K562 (cell line): ENCODE measurements around the gene TMEM273. TPM values are rescaled to one million over a fixed set of nuclear protein-coding genes. Genes with fewer than 3 reads are reported as not detected.

Experiments
- CREB3L1 ChIP-seq: fragments of 450-650 bp; IDR thresholded peaks from 2 replicates; pipeline ENCODE4 v1.6.1; 2014; ENCODE audit warnings: low read depth, mild to moderate bottlenecking, moderate library complexity, borderline replicate concordance
- EHMT2 ChIP-seq: fragments of 450-650 bp; IDR thresholded peaks from 2 replicates; pipeline ENCODE4 v1.6.1; 2018; ENCODE audit warnings: antibody characterized with exemption
- HEY1 ChIP-seq: fragments of 250-450 bp; sonication (Bioruptor Pico); IDR thresholded peaks from 2 replicates; pipeline ENCODE4 v1.5.0; 2020; ENCODE audit warnings: mild to moderate bottlenecking, moderate library complexity, borderline replicate concordance
- JUN ChIP-seq, 2 experiments: sonication (generic) in 1 of 2; formaldehyde crosslinking in 1 of 2; IDR thresholded peaks; 2 replicates each; pipeline versions ENCODE4 v1.6.1 to v1.8.0; 2012 to 2022; ENCODE audit warnings: borderline replicate concordance in 2 of 2, mild to moderate bottlenecking in 2 of 2, improper control_type of control experiment in 1 of 2, low read depth in 1 of 2, low read length in 1 of 2, missing genetic modification reagents in 1 of 2
- JUND ChIP-seq, 2 experiments: IDR thresholded peaks; 2 replicates in 1 of 2; 3 replicates in 1 of 2; pipeline ENCODE4 v1.6.1; 2011; ENCODE audit warnings: borderline replicate concordance in 2 of 2, low read depth in 2 of 2, low read length in 2 of 2, improper control_type of control experiment in 1 of 2, missing biosample characterization in 1 of 2, missing genetic modification characterization in 1 of 2, missing genetic modification reagents in 1 of 2
- L3MBTL2 ChIP-seq: fragments of 450-650 bp; IDR thresholded peaks from 2 replicates; pipeline ENCODE4 v1.6.1; 2016; ENCODE audit warnings: mild to moderate bottlenecking, moderate library complexity
- MLLT1 ChIP-seq, 2 experiments: fragments of 450-650 bp; IDR thresholded peaks; 2 replicates each; pipeline ENCODE4 v1.6.1; 2016
- TSHZ1 ChIP-seq: fragments of 250-450 bp; sonication (Bioruptor Pico); IDR thresholded peaks from 2 replicates; pipeline ENCODE4 v1.4.0; 2020; ENCODE audit warnings: mild to moderate bottlenecking, moderate library complexity
- U2AF1 ChIP-seq: fragments of 200-400 bp; formaldehyde crosslinking; optimal IDR thresholded peaks from 2 replicates; pipeline ENCODE3; 2017; ENCODE audit warnings: mild to moderate bottlenecking, low read depth, low read length, moderate library complexity
- ZNF384 ChIP-seq: IDR thresholded peaks from 2 replicates; pipeline ENCODE4 v1.6.1; 2012; ENCODE audit warnings: low read depth, low read length, improper control_type of control experiment
- polyA plus RNA-seq, 8 experiments: library from polyadenylated mRNA; depleted of rRNA in 4 of 8; stranded (reverse) in 5 of 8; unstranded in 3 of 8; fragments of >200 nt; fragmentation: Nextera tagmentation in 2 of 8; fragmentation: Illumina TruSeq in 1 of 8; extraction: Ambion mirVana in 2 of 8; extraction: Trizol in 1 of 8; gene quantifications; 2 replicates each; pipeline versions ENCODE4 v1.2.1 to v1.2.3, GENCODE V29; 2011 to 2014; ENCODE audit warnings: inconsistent platforms in 1 of 8, missing spikeins in 1 of 8
- total RNA-seq, 7 experiments: library from RNA; depleted of rRNA in 6 of 7; stranded (reverse); fragments of >200 nt in 6 of 7; fragmentation: Illumina TruSeq in 2 of 7; extraction: Trizol in 2 of 7; gene quantifications; 2 replicates each; pipeline versions ENCODE4 v1.2.1 to v1.2.3, GENCODE V29; 2011 to 2021; ENCODE audit warnings: low replicate concordance in 1 of 7
- TF ChIP-seq, protein P1 (sequence below): fragments of 250-450 bp; sonication (Bioruptor Pico); IDR thresholded peaks from 2 replicates; pipeline ENCODE4 v1.4.0; 2020; ENCODE audit warnings: mild to moderate bottlenecking, moderate library complexity
- TF ChIP-seq, protein P2 (sequence below), 2 experiments: fragments of 450-650 bp in 1 of 2; sonication (generic) in 1 of 2; formaldehyde crosslinking in 1 of 2; IDR thresholded peaks in 1 of 2; conservative IDR thresholded peaks in 1 of 2; 2 replicates each; pipeline versions ENCODE4 v1.6.1 to v1.8.1; 2016 to 2023; ENCODE audit warnings: mild to moderate bottlenecking in 2 of 2, moderate library complexity in 2 of 2, inconsistent platforms in 1 of 2, missing genetic modification reagents in 1 of 2

Gene TMEM273
- total and polyA plus RNA-seq, 9 of the 15 experiments (the other 6 are each of a cell fraction or from before 2014, with no cell fraction given), result 39.2 to 131 (median 95.6) TPM

- peak in 1 of 2 experiments; percentile 63; a peak in 1 of 4 replicates for TF ChIP-seq MLLT1 (IDR thresholded peaks at IDR 0.05)
- no peak for TF ChIP-seq ZNF384
- TF ChIP-seq TSHZ1, result no peak
- TF ChIP-seq L3MBTL2, result peak; percentile 70
- TF ChIP-seq U2AF1, result no peak
- peak; percentile 77; the same call in 1 of the 2 replicates for TF ChIP-seq JUND (IDR thresholded peaks at IDR 0.05; ENCODE audit: borderline replicate concordance, low read depth, low read length)
- TF ChIP-seq JUND (tag; IDR thresholded peaks at IDR 0.05; ENCODE audit: borderline replicate concordance, low read depth, low read length), result peak; percentile 72; the same call in 2 of the 3 replicates
- TF ChIP-seq JUN (IDR thresholded peaks at IDR 0.05; ENCODE audit: borderline replicate concordance, low read depth, low read length), result peak; percentile 79
- no peak for TF ChIP-seq JUN (CRISPR knock-in tag; IDR thresholded peaks at IDR 0.05; ENCODE audit: borderline replicate concordance)
- no peak for TF ChIP-seq CREB3L1
- TF ChIP-seq, protein P1, sequence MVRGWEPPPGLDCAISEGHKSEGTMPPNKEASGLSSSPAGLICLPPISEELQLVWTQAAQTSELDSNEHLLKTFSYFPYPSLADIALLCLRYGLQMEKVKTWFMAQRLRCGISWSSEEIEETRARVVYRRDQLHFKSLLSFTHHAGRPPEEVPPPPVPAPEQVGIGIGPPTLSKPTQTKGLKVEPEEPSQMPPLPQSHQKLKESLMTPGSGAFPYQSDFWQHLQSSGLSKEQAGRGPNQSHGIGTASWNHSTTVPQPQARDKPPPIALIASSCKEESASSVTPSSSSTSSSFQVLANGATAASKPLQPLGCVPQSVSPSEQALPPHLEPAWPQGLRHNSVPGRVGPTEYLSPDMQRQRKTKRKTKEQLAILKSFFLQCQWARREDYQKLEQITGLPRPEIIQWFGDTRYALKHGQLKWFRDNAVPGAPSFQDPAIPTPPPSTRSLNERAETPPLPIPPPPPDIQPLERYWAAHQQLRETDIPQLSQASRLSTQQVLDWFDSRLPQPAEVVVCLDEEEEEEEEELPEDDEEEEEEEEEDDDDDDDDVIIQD (CRISPR knock-in tag), result no peak
- TF ChIP-seq EHMT2, result 0 out of 2 replicates have a peak, but pooled peaks have one; percentile 41
- no peak for TF ChIP-seq HEY1 (CRISPR knock-in tag)
- TF ChIP-seq, protein P2, sequence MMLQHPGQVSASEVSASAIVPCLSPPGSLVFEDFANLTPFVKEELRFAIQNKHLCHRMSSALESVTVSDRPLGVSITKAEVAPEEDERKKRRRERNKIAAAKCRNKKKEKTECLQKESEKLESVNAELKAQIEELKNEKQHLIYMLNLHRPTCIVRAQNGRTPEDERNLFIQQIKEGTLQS (IDR thresholded peaks at IDR 0.05), result peak; percentile 86
- TF ChIP-seq, protein P2 (CRISPR knock-in tag; conservative IDR thresholded peaks at IDR 0.05), result no peak
Measured at GRCh38 chr10:49163741-49164140, 24.4 kb downstream of the TMEM273 start (continued).
